Measurements from ENCODE around the gene CREB3. TPM values are rescaled to one million over a fixed set of nuclear protein-coding genes. Genes with fewer than 3 reads are reported as not detected.

The CREB3 gene
- total RNA-seq, 1 experiment from 2014 or later: 34.8 TPM

- Histone ChIP-seq H4K20me1 (ENCODE audit: low read length) (no peaks in the 10 kb centered on the region), H3K4me1 (ENCODE audit: insufficient read depth, low read length) (peaks cover 54% of the 10 kb centered on the region), H3K27ac (ENCODE audit: low read length) (peak overlapping the region; percentile 84), H2AFZ (ENCODE audit: low read length) (peak overlapping the region; percentile 66), H3K9me3 (ENCODE audit: low read length) (no peaks in the 10 kb centered on the region), H3K36me3 (ENCODE audit: low read depth, low read length) (peaks cover 13% of the 10 kb centered on the region; the same call in 1 of the 2 replicates), H3F3A (ENCODE audit: low read length, unreplicated experiment) (no peaks in the 10 kb centered on the region), H3K9ac (ENCODE audit: low read length) (peak overlapping the region; percentile 94), H3K4me3 (ENCODE audit: low read length) (peak overlapping the region; percentile 90), H3K79me2 (ENCODE audit: low read length) (peaks cover 65% of the 10 kb centered on the region), H3K9me2 (replicated peaks; ENCODE audit: low read length) (no peaks in the 10 kb centered on the region), H3K27me3 (ENCODE audit: low read length) (no peaks in the 10 kb centered on the region), H3K4me2 (ENCODE audit: low read length) (peak overlapping the region; percentile 90)
- CTCF ChIA-PET: interaction anchor here (1.1 to 1.3 kb wide), 2 partner anchors 35 to 70 kb away, joined by 3 to 5 read pairs; no protein-coding TSS in a partner anchor
- ATAC-seq (no peak), DNase-seq (no peak)
- POLR2A ChIA-PET (ENCODE audit: unreplicated experiment): interaction anchor here (0.6 to 1.8 kb wide), 3 partner anchors 18 to 628 kb away, joined by 3 to 6 read pairs (median 5); no protein-coding TSS in a partner anchor
- TF ChIP-seq CTCF (conservative IDR thresholded peaks at IDR 0.05; ENCODE audit: low read depth, low read length): no peak
- TF ChIP-seq EZH2phosphoT487 (IDR thresholded peaks at IDR 0.05; ENCODE audit: borderline replicate concordance, low read length): no peak
- TF ChIP-seq EZH2 (IDR thresholded peaks at IDR 0.05; ENCODE audit: low read length, unreplicated experiment): no peak
- TSS peak; percentile 55 for BruUV-seq (replicated peaks)
- intact Hi-C loops (cut with micrococcal nuclease): loop anchor here (1.0 kb wide), 1 partner anchor 127 kb away; no protein-coding TSS in a partner anchor
Measured at GRCh38 chr9:35731415-35732184, 866 bp upstream of the CREB3 start.

GRCh38 chr9:35732800-35733541 is 505 bp downstream of the CREB3 start:
- ChIA-PET CTCF (no interaction called here), POLR2A (ENCODE audit: unreplicated experiment) (interaction anchor here (1.8 kb wide), 2 partner anchors 17 to 72 kb away, joined by 5 to 6 read pairs; no protein-coding TSS in a partner anchor)
- TSS peak; percentile 74 for BruUV-seq (replicated peaks)
- peaks cover 51% of the 10 kb centered on the region for H3K79me2 ChIP-seq (ENCODE audit: low read length)
- peaks cover 24% of the 10 kb centered on the region for H3K36me3 ChIP-seq (ENCODE audit: low read depth, low read length)
- no peaks in the 10 kb centered on the region for H3K9me3 ChIP-seq (ENCODE audit: low read length)
- peak overlapping the region; percentile 81 for H2AFZ ChIP-seq (ENCODE audit: low read length)
- DNase-seq (peak; percentile 68), ATAC-seq (peak; percentile 23)
- H3K9ac ChIP-seq (ENCODE audit: low read length): peak overlapping the region; percentile 94
- H4K20me1 ChIP-seq (ENCODE audit: low read length): no peaks in the 10 kb centered on the region
- no peaks in the 10 kb centered on the region for H3K9me2 ChIP-seq (replicated peaks; ENCODE audit: low read length)
- H3F3A ChIP-seq (ENCODE audit: low read length, unreplicated experiment): no peaks in the 10 kb centered on the region
- intact Hi-C loops (cut with micrococcal nuclease): loop anchor here (1.0 kb wide), 1 partner anchor 129 kb away; no protein-coding TSS in a partner anchor
- H3K27ac ChIP-seq (ENCODE audit: low read length): peak overlapping the region; percentile 84
- TF ChIP-seq EZH2 (IDR thresholded peaks at IDR 0.05; ENCODE audit: low read length, unreplicated experiment) (no peak), CTCF (conservative IDR thresholded peaks at IDR 0.05; ENCODE audit: low read depth, low read length) (peak; percentile 50), EZH2phosphoT487 (IDR thresholded peaks at IDR 0.05; ENCODE audit: borderline replicate concordance, low read length) (no peak)
- peaks cover 46% of the 10 kb centered on the region for H3K4me1 ChIP-seq (ENCODE audit: insufficient read depth, low read length)
- peak overlapping the region; percentile 90 for H3K4me2 ChIP-seq (ENCODE audit: low read length)
- H3K27me3 ChIP-seq (ENCODE audit: low read length): no peaks in the 10 kb centered on the region
- peak overlapping the region; percentile 90 for H3K4me3 ChIP-seq (ENCODE audit: low read length)
